Measurements from ENCODE around the gene MPPED2.

Gene MPPED2

GRCh38 chr11:30395751-30396150, 190.4 kb downstream of the MPPED2 start:
- no peak for TF ChIP-seq GATA2 (IDR thresholded peaks at IDR 0.05; ENCODE audit: low read depth, low read length)
- TF ChIP-seq GATA3 (IDR thresholded peaks at IDR 0.05; ENCODE audit: low read depth, low read length) = no peak

- TF ChIP-seq GATA2 (IDR thresholded peaks at IDR 0.05; ENCODE audit: low read depth, low read length) = no peak
- TF ChIP-seq GATA3 (IDR thresholded peaks at IDR 0.05; ENCODE audit: low read depth, low read length) = no peak
These were observed 193.1 kb downstream of the MPPED2 start for GRCh38 chr11:30393012-30393411.

- TF ChIP-seq GATA3 (IDR thresholded peaks at IDR 0.05; ENCODE audit: low read depth, low read length) = no peak
These were observed 193.8 kb downstream of the MPPED2 start for GRCh38 chr11:30392221-30392784.

- TF ChIP-seq GATA2 (IDR thresholded peaks at IDR 0.05; ENCODE audit: low read depth, low read length) = no peak
- TF ChIP-seq GATA3 (IDR thresholded peaks at IDR 0.05; ENCODE audit: low read depth, low read length) = no peak
These were observed 197.2 kb downstream of the MPPED2 start for GRCh38 chr11:30388957-30389356.

GRCh38 chr11:30387891-30388861, 198.0 kb downstream of the MPPED2 start:
- TF ChIP-seq GATA3 (IDR thresholded peaks at IDR 0.05; ENCODE audit: low read depth, low read length) (no peak), GATA2 (IDR thresholded peaks at IDR 0.05; ENCODE audit: low read depth, low read length) (no peak)

GRCh38 chr11:30381879-30382278, 204.3 kb downstream of the MPPED2 start:
- no peak for TF ChIP-seq GATA3 (IDR thresholded peaks at IDR 0.05; ENCODE audit: low read depth, low read length)
- no peak for TF ChIP-seq GATA2 (IDR thresholded peaks at IDR 0.05; ENCODE audit: low read depth, low read length)

GRCh38 chr11:30380846-30381245, 205.3 kb downstream of the MPPED2 start:
- TF ChIP-seq GATA2 (IDR thresholded peaks at IDR 0.05; ENCODE audit: low read depth, low read length) = no peak
- TF ChIP-seq GATA3 (IDR thresholded peaks at IDR 0.05; ENCODE audit: low read depth, low read length) = no peak

- TF ChIP-seq GATA3 (IDR thresholded peaks at IDR 0.05; ENCODE audit: low read depth, low read length) (no peak), GATA2 (IDR thresholded peaks at IDR 0.05; ENCODE audit: low read depth, low read length) (no peak)
These were observed 208.8 kb downstream of the MPPED2 start for GRCh38 chr11:30377347-30377746.

GRCh38 chr11:30370164-30370563, 216.0 kb downstream of the MPPED2 start:
- no peak for TF ChIP-seq GATA3 (IDR thresholded peaks at IDR 0.05; ENCODE audit: low read depth, low read length)
- no peak for TF ChIP-seq GATA2 (IDR thresholded peaks at IDR 0.05; ENCODE audit: low read depth, low read length)

GRCh38 chr11:30368394-30368793, 217.8 kb downstream of the MPPED2 start:
- TF ChIP-seq GATA2 (IDR thresholded peaks at IDR 0.05; ENCODE audit: low read depth, low read length) (no peak), GATA3 (IDR thresholded peaks at IDR 0.05; ENCODE audit: low read depth, low read length) (no peak)

GRCh38 chr11:30365793-30366517, 220.2 kb downstream of the MPPED2 start:
- TF ChIP-seq GATA2 (IDR thresholded peaks at IDR 0.05; ENCODE audit: low read depth, low read length) (no peak), GATA3 (IDR thresholded peaks at IDR 0.05; ENCODE audit: low read depth, low read length) (no peak)

GRCh38 chr11:30364837-30365482, 221.2 kb downstream of the MPPED2 start:
- no peak for TF ChIP-seq GATA2 (IDR thresholded peaks at IDR 0.05; ENCODE audit: low read depth, low read length)
- no peak for TF ChIP-seq GATA3 (IDR thresholded peaks at IDR 0.05; ENCODE audit: low read depth, low read length)

- no peak for TF ChIP-seq GATA2 (IDR thresholded peaks at IDR 0.05; ENCODE audit: low read depth, low read length)
These were observed 221.9 kb downstream of the MPPED2 start for GRCh38 chr11:30364139-30364836.

Measured in SH-SY5Y (cell line).